Calu3 (cell line): ENCODE measurements around the gene MAP2K7. TPM values are rescaled to one million over a fixed set of nuclear protein-coding genes. Genes with fewer than 3 reads are reported as not detected.

Source experiments
- BruUV-seq: library from RNA; stranded (reverse); fragments of 400-500 nt; replicated peaks from 2 replicates; lab custom pipeline; 2021; lab: Mats Ljungman, UMichigan
- CTCF ChIA-PET: fragments of 300-600 bp; sonication (Branson Sonifier 250); formaldehyde crosslinking; loops from one replicate; lab custom pipeline; 2022; ENCODE audit warnings: antibody characterized with exemption; lab: Charles Lee
- DNase-seq: peaks from one replicate; pipeline ENCODE4 v3.0.0; 2022
- H3K27ac Mint-ChIP-seq: one replicate; pipeline ENCODE4 v1.8.0; 2022; ENCODE audit warnings: mixed read lengths; ENCODE audit not compliant: unreplicated experiment
- H3K27me3 Mint-ChIP-seq: one replicate; pipeline ENCODE4 v1.8.0; 2022; ENCODE audit warnings: mixed read lengths; ENCODE audit not compliant: unreplicated experiment
- H3K36me3 Mint-ChIP-seq: one replicate; pipeline ENCODE4 v1.8.0; 2022; ENCODE audit warnings: mild to moderate bottlenecking, moderate library complexity, mixed read lengths; ENCODE audit not compliant: insufficient read depth, unreplicated experiment
- H3K4me1 Mint-ChIP-seq: one replicate; pipeline ENCODE4 v1.8.0; 2022; ENCODE audit warnings: mild to moderate bottlenecking, low read depth, mixed read lengths; ENCODE audit not compliant: unreplicated experiment
- H3K4me3 Mint-ChIP-seq: one replicate; pipeline ENCODE4 v1.8.0; 2022; ENCODE audit warnings: mild to moderate bottlenecking, low read depth, moderate library complexity, mixed read lengths; ENCODE audit not compliant: unreplicated experiment
- H3K9me3 Mint-ChIP-seq: one replicate; pipeline ENCODE4 v1.8.0; 2022; ENCODE audit warnings: low read depth, mixed read lengths; ENCODE audit not compliant: unreplicated experiment
- CTCF ChIP-seq: fragments of 200-600 bp; IDR thresholded peaks from one replicate; pipeline ENCODE4 v1.8.0; 2022; ENCODE audit warnings: antibody characterized with exemption; ENCODE audit not compliant: unreplicated experiment
- intact Hi-C: fragments of 100-400 bp; cut with micrococcal nuclease; formaldehyde crosslinking; loops from one replicate; pipeline ENCODE4 v1.10.0; 2022; ENCODE audit not compliant: unreplicated experiment
- total RNA-seq: library from RNA; stranded (reverse); gene quantifications from 2 replicates; pipeline ENCODE4 v1.2.3, GENCODE V29; 2022

Gene MAP2K7
- total RNA-seq, 1 experiment from 2014 or later = 28.0 TPM

GRCh38 chr19:7920519-7921301, 17.0 kb downstream of the MAP2K7 start:
- BruUV-seq = no TSS peak

DNA sequence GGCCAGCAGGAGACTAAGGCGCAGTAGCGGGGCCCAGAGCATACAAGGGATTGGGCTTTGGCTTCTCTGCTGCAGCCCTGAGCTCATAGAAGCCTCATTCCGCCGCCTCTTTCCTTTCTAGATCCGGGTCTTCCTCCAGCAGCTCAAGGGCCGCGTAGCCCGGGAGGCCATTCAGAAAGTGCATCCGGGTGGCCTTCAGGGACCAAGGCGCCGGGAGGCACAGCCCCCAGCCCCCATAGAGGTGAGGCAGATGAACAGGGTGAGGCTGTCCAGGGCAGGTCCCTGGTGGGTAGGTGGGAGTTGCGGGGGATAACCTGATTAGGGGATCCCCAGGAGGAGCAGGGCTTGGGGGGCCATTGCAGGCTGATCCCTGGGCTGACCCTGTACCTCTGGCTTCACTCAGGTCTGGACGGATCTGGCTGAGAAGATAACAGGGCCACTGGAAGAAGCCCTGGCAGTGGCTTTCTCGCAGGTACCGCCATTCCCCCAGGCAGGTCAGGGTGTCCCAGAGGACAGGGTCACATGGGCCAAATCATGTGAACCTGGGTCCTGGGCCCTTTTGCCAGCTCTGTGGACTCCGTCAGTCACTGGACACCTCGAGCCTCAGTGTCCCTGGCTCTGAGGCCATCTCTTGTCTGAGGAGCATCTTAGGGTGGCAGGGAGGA, 17.8 kb downstream of the MAP2K7 start:
- BruUV-seq = TSS peak; percentile 70
- Mint-ChIP-seq H3K4me1 (peaks cover 8% of the 10 kb centered on the region), H3K27ac (peak overlapping the region; percentile 39), H3K9me3 (no peaks in the 10 kb centered on the region), H3K27me3 (no peaks in the 10 kb centered on the region), H3K36me3 (peaks cover 37% of the 10 kb centered on the region), H3K4me3 (peak overlapping the region; percentile 76)
- intact Hi-C loops = no loop called here
- no peak for TF ChIP-seq CTCF
- CTCF ChIA-PET = interaction anchor here (0.6 to 2.3 kb wide), 6 partner anchors 8 to 353 kb away, joined by 3 to 18 read pairs (median 10); partner anchors contain the start of gene TIMM44
- DNase-seq = no peak

More at GRCh38 chr19:7920519-7921301, 17.0 kb downstream of the MAP2K7 start:
- CTCF ChIA-PET = interaction anchor here (0.6 to 2.3 kb wide), 13 partner anchors 8 to 1390 kb away, joined by 3 to 18 read pairs (median 8); partner anchors contain the start of genes LRRC8E, TIMM44 and TNFSF9
- peak overlapping the region; percentile 39 for H3K27ac Mint-ChIP-seq
- H3K9me3 Mint-ChIP-seq = no peaks in the 10 kb centered on the region
- H3K4me3 Mint-ChIP-seq = peak overlapping the region; percentile 76
- peaks cover 32% of the 10 kb centered on the region for H3K36me3 Mint-ChIP-seq
- TF ChIP-seq CTCF = no peak
- no peaks in the 10 kb centered on the region for H3K27me3 Mint-ChIP-seq
- intact Hi-C loops = no loop called here
- DNase-seq = peak; percentile 93
- peaks cover 8% of the 10 kb centered on the region for H3K4me1 Mint-ChIP-seq

- no peak for DNase-seq
- Mint-ChIP-seq H3K4me3 (no peak overlapping the region), H3K4me1 (peaks cover 8% of the 10 kb centered on the region), H3K36me3 (peaks cover 42% of the 10 kb centered on the region), H3K9me3 (no peaks in the 10 kb centered on the region), H3K27me3 (no peaks in the 10 kb centered on the region), H3K27ac (no peak overlapping the region)
- no TSS peak for BruUV-seq
- CTCF ChIA-PET = no interaction called here
- intact Hi-C loops = no loop called here
- no peak for TF ChIP-seq CTCF
These were observed 18.5 kb downstream of the MAP2K7 start for GRCh38 chr19:7921967-7922835.

- H3K4me1 Mint-ChIP-seq = peaks cover 8% of the 10 kb centered on the region
- no peak for TF ChIP-seq CTCF
- CTCF ChIA-PET = no interaction called here
- DNase-seq = no peak
- intact Hi-C loops = no loop called here
- H3K27me3 Mint-ChIP-seq = no peaks in the 10 kb centered on the region
- H3K36me3 Mint-ChIP-seq = peaks cover 46% of the 10 kb centered on the region
- no peak overlapping the region for H3K27ac Mint-ChIP-seq
- no TSS peak for BruUV-seq
- H3K9me3 Mint-ChIP-seq = no peaks in the 10 kb centered on the region
- peak overlapping the region; percentile 5 for H3K4me3 Mint-ChIP-seq
These were observed 19.1 kb downstream of the MAP2K7 start for GRCh38 chr19:7922836-7923195.
